Measurements from ENCODE around the gene FIBIN. TPM values are rescaled to one million over a fixed set of nuclear protein-coding genes. Genes with fewer than 3 reads are reported as not detected.

The FIBIN gene
- total and polyA plus RNA-seq, 4 donors, result 1.6 to 3.7 (median 2.2) TPM

- TF ChIP-seq ZBTB33 (IDR thresholded peaks at IDR 0.05), result no peak
- no peak for TF ChIP-seq ATF3 (IDR thresholded peaks at IDR 0.05)
- TF ChIP-seq HNF4G (IDR thresholded peaks at IDR 0.05), result no peak
- no peak for TF ChIP-seq YY1 (IDR thresholded peaks at IDR 0.05)
- TF ChIP-seq RXRA (IDR thresholded peaks at IDR 0.05), result no peak
- TF ChIP-seq NR2F2 (IDR thresholded peaks at IDR 0.05), result no peak
- no peak for TF ChIP-seq JUND (IDR thresholded peaks at IDR 0.05)
- no peak for TF ChIP-seq HNF4A (conservative IDR thresholded peaks at IDR 0.05)
- TF ChIP-seq MAX (IDR thresholded peaks at IDR 0.05), result no peak
- no peak for TF ChIP-seq RAD21 (IDR thresholded peaks at IDR 0.05)
Measured at GRCh38 chr11:26948881-26949280, 45.0 kb upstream of the FIBIN start (continued).

- no peaks in the 10 kb centered on the region for H3K36me3 ChIP-seq (ENCODE audit: control insufficient read depth in 4 of 4, insufficient read depth in 3 of 4, low read depth in 1 of 4, low read length in 3 of 4)
- H3K9me3 ChIP-seq (ENCODE audit: control insufficient read depth in 4 of 4, low read length in 3 of 4), result no peaks in the 10 kb centered on the region
- no peak overlapping the region for H3K4me3 ChIP-seq (ENCODE audit: low read depth in 1 of 3, low read length in 3 of 3)
- H3K4me1 ChIP-seq (ENCODE audit: control insufficient read depth in 4 of 4, insufficient read depth in 4 of 4, low read length in 3 of 4), result peaks cover 6 to 20% (median 13%) of the 10 kb centered on the region in 4 donors
- H3K27me3 ChIP-seq (ENCODE audit: control insufficient read depth in 4 of 4, insufficient read depth in 4 of 4, low read length in 3 of 4), result no peaks in the 10 kb centered on the region
- WGBS, result 86% methylated on average over 2 of the region's 2 CpGs
- H3K9ac ChIP-seq (ENCODE audit: low read depth in 1 of 2, low read length in 2 of 2), result no peak overlapping the region
- no peak overlapping the region for H3K27ac ChIP-seq (ENCODE audit: low read depth in 1 of 2, low read length in 2 of 2)
- no peak for DNase-seq (ENCODE audit: low spot score)
- TF ChIP-seq HNF4G (IDR thresholded peaks at IDR 0.05) (no peak), FOXA2 (IDR thresholded peaks at IDR 0.05) (no peak), FOXA1 (IDR thresholded peaks at IDR 0.05) (no peak), MAX (IDR thresholded peaks at IDR 0.05) (no peak), CTCF (IDR thresholded peaks at IDR 0.05; ENCODE audit: low read depth, low read length, missing input control) (no peak)
Measured at GRCh38 chr11:26949846-26950245, 44.1 kb upstream of the FIBIN start.

GRCh38 chr11:26950260-26950719, 43.6 kb upstream of the FIBIN start:
- Histone ChIP-seq H3K27me3 (ENCODE audit: control insufficient read depth in 4 of 4, insufficient read depth in 4 of 4, low read length in 3 of 4) (no peaks in the 10 kb centered on the region), H3K36me3 (ENCODE audit: control insufficient read depth in 4 of 4, insufficient read depth in 3 of 4, low read depth in 1 of 4, low read length in 3 of 4) (no peaks in the 10 kb centered on the region), H3K9me3 (ENCODE audit: control insufficient read depth in 4 of 4, low read length in 3 of 4) (no peaks in the 10 kb centered on the region), H3K4me3 (ENCODE audit: low read depth in 1 of 3, low read length in 3 of 3) (no peak overlapping the region), H3K4me1 (ENCODE audit: control insufficient read depth in 4 of 4, insufficient read depth in 4 of 4, low read length in 3 of 4) (peaks cover 6 to 20% (median 13%) of the 10 kb centered on the region in 4 donors), H3K9ac (ENCODE audit: low read depth in 1 of 2, low read length in 2 of 2) (no peak overlapping the region), H3K27ac (ENCODE audit: low read depth in 1 of 2, low read length in 2 of 2) (peak overlapping the region in 1 of 2 donors; percentile 42)
- DNase-seq (ENCODE audit: low spot score), result no peak
- 50% methylated on average over 5 of the region's 5 CpGs for WGBS
- TF ChIP-seq EGR1 (IDR thresholded peaks at IDR 0.05; ENCODE audit: low read depth in 2 of 2) (no peak), JUND (IDR thresholded peaks at IDR 0.05) (peak; percentile 47 to 67), HNF4A (conservative IDR thresholded peaks at IDR 0.05) (peak; percentile 50 to 63), RXRA (IDR thresholded peaks at IDR 0.05) (peak; percentile 57 to 64), GABPA (IDR thresholded peaks at IDR 0.05 in 1 of 2, conservative IDR thresholded peaks at IDR 0.05 in 1 of 2) (no peak), HNF4G (IDR thresholded peaks at IDR 0.05) (no peak), SP1 (IDR thresholded peaks at IDR 0.05) (peak; percentile 43), ATF3 (IDR thresholded peaks at IDR 0.05) (no peak), REST (IDR thresholded peaks at IDR 0.05) (peak; percentile 86), RAD21 (IDR thresholded peaks at IDR 0.05) (peak; percentile 66 to 74), ZBTB33 (IDR thresholded peaks at IDR 0.05) (peak; percentile 36), YY1 (IDR thresholded peaks at IDR 0.05) (peak; percentile 74), FOXA1 (IDR thresholded peaks at IDR 0.05) (no peak), MAX (IDR thresholded peaks at IDR 0.05) (peak; percentile 54), FOXA2 (IDR thresholded peaks at IDR 0.05) (no peak), TAF1 (conservative IDR thresholded peaks at IDR 0.05) (no peak)

All from liver (tissue), 9 donors.